Left lung (tissue), 10 donors: Measurements from ENCODE around the gene HOMER2. TPM values are rescaled to one million over a fixed set of nuclear protein-coding genes. Genes with fewer than 3 reads are reported as not detected.

Experiments
- ATAC-seq: fragments of 200-7000 bp; cut with Tn5 transposase; one replicate; pipeline ENCODE4 v1.9.1; 2020; ENCODE audit warnings: moderate library complexity
- DNase-seq, 4 donors: peaks; one replicate each; pipeline ENCODE4 v3.0.0-alpha.2; 2013 to 2020
- H3K27ac ChIP-seq, 2 donors: fragments of 200-600 bp; sonication (generic) in 1 of 2; one replicate each; pipeline versions ENCODE4 v1.5.0 to v1.8.0; 2020 to 2021
- H3K27me3 ChIP-seq, 2 donors: fragments of 200-600 bp; sonication (generic) in 1 of 2; one replicate each; pipeline versions ENCODE4 v1.5.0 to v1.8.0; 2020 to 2021
- H3K36me3 ChIP-seq, 2 donors: fragments of 200-600 bp; sonication (generic) in 1 of 2; one replicate each; pipeline versions ENCODE4 v1.5.0 to v1.8.0; 2020 to 2021
- H3K4me1 ChIP-seq, 2 donors: fragments of 200-600 bp; one replicate each; pipeline ENCODE4 v1.8.0; 2021
- H3K4me3 ChIP-seq, 2 donors: fragments of 200-600 bp; sonication (generic) in 1 of 2; one replicate each; pipeline versions ENCODE4 v1.5.0 to v1.8.0; 2020 to 2021; ENCODE audit warnings: mild to moderate bottlenecking in 1 of 2
- H3K9me3 ChIP-seq, 2 donors: fragments of 200-600 bp; sonication (generic) in 1 of 2; one replicate each; pipeline versions ENCODE4 v1.5.0 to v1.8.0; 2020 to 2021
- intact Hi-C, 2 donors: fragments of 100-400 bp; cut with DNase I; formaldehyde crosslinking; loops; one replicate each; pipeline versions ENCODE4 v1.11.2 to v1.14.2; 2022
- polyA plus RNA-seq, 6 donors: library from polyadenylated mRNA; unstranded; fragments of 120-200 nt; gene quantifications; one replicate each; pipeline ENCODE4 v1.2.1, GENCODE V29; 2013; ENCODE audit not compliant: insufficient read length in 6 of 6
- total RNA-seq, 2 donors: library from RNA; stranded (reverse); fragmentation: NEBNext Ultra II Directional; extraction: Animal tissue kit (Norgen Biotek cat#: 25700); gene quantifications; one replicate each; pipeline ENCODE4 v1.2.1, GENCODE V29; 2021
- TF ChIP-seq, protein P1 (sequence below), 2 donors: fragments of 200-600 bp; sonication (generic) in 1 of 2; IDR thresholded peaks; one replicate each; pipeline versions ENCODE4 v1.5.0 to v1.8.0; 2021; ENCODE audit warnings: antibody characterized with exemption in 2 of 2
- donor health status: DM: no; HTN: yes; CAD: no.
- donor health status: DM: no; HTN: no; CAD: no.

Gene HOMER2
- total and polyA plus RNA-seq, 8 donors = 17.3 to 22.4 (median 19.0) TPM

DNA sequence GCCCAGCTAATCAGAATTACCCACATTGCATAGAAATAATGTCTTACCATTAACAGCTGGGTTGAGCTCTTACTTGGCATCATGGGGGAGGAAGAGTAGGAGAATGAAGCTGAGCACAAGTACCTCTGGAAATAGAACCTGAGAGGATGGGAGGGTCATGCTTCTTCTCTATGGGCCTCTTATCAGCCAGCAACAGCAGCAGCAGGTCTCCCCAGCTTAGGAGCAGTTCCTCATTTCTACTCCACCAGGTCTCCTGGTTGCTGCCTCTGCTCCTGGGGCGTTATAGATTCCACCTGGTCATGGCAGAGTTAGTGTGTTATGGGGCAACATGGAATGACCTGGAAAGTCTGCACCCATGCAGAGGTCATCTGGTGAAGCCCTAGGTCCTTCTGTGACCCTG, 150.0 kb downstream of the HOMER2 start:
- TF ChIP-seq, protein P1, sequence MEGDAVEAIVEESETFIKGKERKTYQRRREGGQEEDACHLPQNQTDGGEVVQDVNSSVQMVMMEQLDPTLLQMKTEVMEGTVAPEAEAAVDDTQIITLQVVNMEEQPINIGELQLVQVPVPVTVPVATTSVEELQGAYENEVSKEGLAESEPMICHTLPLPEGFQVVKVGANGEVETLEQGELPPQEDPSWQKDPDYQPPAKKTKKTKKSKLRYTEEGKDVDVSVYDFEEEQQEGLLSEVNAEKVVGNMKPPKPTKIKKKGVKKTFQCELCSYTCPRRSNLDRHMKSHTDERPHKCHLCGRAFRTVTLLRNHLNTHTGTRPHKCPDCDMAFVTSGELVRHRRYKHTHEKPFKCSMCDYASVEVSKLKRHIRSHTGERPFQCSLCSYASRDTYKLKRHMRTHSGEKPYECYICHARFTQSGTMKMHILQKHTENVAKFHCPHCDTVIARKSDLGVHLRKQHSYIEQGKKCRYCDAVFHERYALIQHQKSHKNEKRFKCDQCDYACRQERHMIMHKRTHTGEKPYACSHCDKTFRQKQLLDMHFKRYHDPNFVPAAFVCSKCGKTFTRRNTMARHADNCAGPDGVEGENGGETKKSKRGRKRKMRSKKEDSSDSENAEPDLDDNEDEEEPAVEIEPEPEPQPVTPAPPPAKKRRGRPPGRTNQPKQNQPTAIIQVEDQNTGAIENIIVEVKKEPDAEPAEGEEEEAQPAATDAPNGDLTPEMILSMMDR (IDR thresholded peaks at IDR 0.05) = no peak
- Histone ChIP-seq H3K27ac (no peak overlapping the region), H3K9me3 (no peaks in the 10 kb centered on the region), H3K27me3 (no peaks in the 10 kb centered on the region), H3K4me1 (no peaks in the 10 kb centered on the region), H3K4me3 (no peak overlapping the region), H3K36me3 (no peaks in the 10 kb centered on the region)
- intact Hi-C loops = no loop called here
- ATAC-seq = no peak
- no peak for DNase-seq

DNA sequence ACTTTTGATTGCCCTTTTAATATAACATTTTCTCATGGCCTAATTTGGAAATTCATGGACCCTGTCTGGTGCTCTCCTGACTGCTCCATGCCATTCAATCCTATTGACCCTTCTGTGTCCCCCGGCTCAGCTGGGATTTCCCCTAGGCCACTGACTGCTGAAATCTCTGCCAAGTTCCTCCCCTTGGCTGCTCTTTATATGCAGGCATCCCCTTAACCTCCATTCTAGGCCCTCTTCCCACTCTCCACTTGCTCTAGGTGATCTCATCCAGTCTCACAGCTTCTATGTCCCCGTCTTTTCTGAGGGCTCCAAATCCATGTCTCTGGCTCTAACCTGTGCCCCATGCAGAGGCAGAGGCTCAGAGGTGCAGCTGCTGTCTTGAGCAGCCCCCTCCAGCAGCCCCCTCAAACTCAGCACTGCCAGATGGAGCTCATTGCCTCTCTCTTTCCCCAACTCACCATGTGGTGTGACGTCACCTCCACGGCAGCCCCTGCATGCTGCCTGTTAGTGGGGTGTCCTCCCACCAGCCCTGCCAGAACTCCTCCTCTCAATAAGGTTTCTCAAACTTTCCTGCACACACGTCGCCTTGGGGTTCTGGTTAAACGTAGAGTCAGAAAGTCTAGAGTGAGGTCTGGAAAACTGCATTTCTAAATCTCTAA, 153.2 kb downstream of the HOMER2 start:
- Histone ChIP-seq H3K4me3 (no peak overlapping the region), H3K27me3 (no peaks in the 10 kb centered on the region), H3K4me1 (no peaks in the 10 kb centered on the region), H3K27ac (no peak overlapping the region), H3K36me3 (no peaks in the 10 kb centered on the region), H3K9me3 (no peaks in the 10 kb centered on the region)
- intact Hi-C loops = no loop called here
- no peak for ATAC-seq
- TF ChIP-seq, protein P1 (IDR thresholded peaks at IDR 0.05) = no peak
- no peak for DNase-seq

Other genes with a start within 250 kb of the HOMER2 start
- 1 to 10 TPM in 1 of 2 donors, under 1 TPM in 1; 0.82 to 1.6 TPM for gene AP3B2, start 242.8 kb downstream of the HOMER2 start, total RNA-seq
- 1 to 10 TPM; 1.5 to 3.0 (median 2.4) TPM for gene AP3B2, start 242.8 kb downstream of the HOMER2 start, polyA plus RNA-seq
- 1 to 10 TPM in 1 of 2 donors, not detected in 1; 1.3 TPM for gene FSD2, start 146.7 kb downstream of the HOMER2 start, total RNA-seq
- gene FSD2, start 146.7 kb downstream of the HOMER2 start, polyA plus RNA-seq = under 1 TPM; 0.11 to 0.49 (median 0.32) TPM
- gene WHAMM, start 143.1 kb downstream of the HOMER2 start, total RNA-seq = 10 to 100 TPM in 1 of 2 donors, 1 to 10 TPM in 1; 9.3 to 11.0 TPM
- gene WHAMM, start 143.1 kb downstream of the HOMER2 start, polyA plus RNA-seq = 10 to 100 TPM; 13.1 to 15.8 (median 14.5) TPM
- 10 to 100 TPM; 17.2 to 19.2 TPM for gene RAMAC, start 33.5 kb upstream of the HOMER2 start, total RNA-seq
- gene RAMAC, start 33.5 kb upstream of the HOMER2 start, polyA plus RNA-seq = 10 to 100 TPM; 30.3 to 34.8 (median 33.3) TPM
- 10 to 100 TPM; 13.0 to 20.2 TPM for gene C15orf40, start 58.9 kb upstream of the HOMER2 start, total RNA-seq
- 10 to 100 TPM; 21.3 to 26.7 (median 24.3) TPM for gene C15orf40, start 58.9 kb upstream of the HOMER2 start, polyA plus RNA-seq
- gene BTBD1, start 114.5 kb upstream of the HOMER2 start, total RNA-seq = 10 to 100 TPM; 41.4 to 46.4 TPM
- 10 to 100 TPM; 57.5 to 64.5 (median 62.7) TPM for gene BTBD1, start 114.5 kb upstream of the HOMER2 start, polyA plus RNA-seq
- 10 to 100 TPM; 13.0 to 22.9 TPM for gene TM6SF1, start 154.9 kb upstream of the HOMER2 start, total RNA-seq
- gene TM6SF1, start 154.9 kb upstream of the HOMER2 start, polyA plus RNA-seq = 1 to 10 TPM; 3.2 to 5.3 (median 4.2) TPM